NOMO-1 treated with DMSO at 0.1 percent for 48 hours (cell line): ENCODE measurements around the gene HECTD4.
"Not testable (repeated sequence)": the region's sequence is repeated elsewhere in the genome, so short reads cannot be mapped to it uniquely, and the experiment has no call there.

Source experiments
- DNase-seq: peaks from one replicate; lab custom pipeline; 2025; ENCODE audit not compliant: unreplicated experiment; lab: John Stamatoyannopoulos, UW

HECTD4 gene

GRCh38 chr12:112125250-112125999 lies 256.8 kb downstream of the HECTD4 start, which contains the start of gene TRAFD1:
TRAFD1 (plus strand) TSS chr12:112125560; CDS start chr12:112130523, 4,963 bp downstream.
- DNase-seq, result peak; percentile 96

GRCh38 chr12:112124918-112125249 lies 257.3 kb downstream of the HECTD4 start:
- no peak for DNase-seq

DNA sequence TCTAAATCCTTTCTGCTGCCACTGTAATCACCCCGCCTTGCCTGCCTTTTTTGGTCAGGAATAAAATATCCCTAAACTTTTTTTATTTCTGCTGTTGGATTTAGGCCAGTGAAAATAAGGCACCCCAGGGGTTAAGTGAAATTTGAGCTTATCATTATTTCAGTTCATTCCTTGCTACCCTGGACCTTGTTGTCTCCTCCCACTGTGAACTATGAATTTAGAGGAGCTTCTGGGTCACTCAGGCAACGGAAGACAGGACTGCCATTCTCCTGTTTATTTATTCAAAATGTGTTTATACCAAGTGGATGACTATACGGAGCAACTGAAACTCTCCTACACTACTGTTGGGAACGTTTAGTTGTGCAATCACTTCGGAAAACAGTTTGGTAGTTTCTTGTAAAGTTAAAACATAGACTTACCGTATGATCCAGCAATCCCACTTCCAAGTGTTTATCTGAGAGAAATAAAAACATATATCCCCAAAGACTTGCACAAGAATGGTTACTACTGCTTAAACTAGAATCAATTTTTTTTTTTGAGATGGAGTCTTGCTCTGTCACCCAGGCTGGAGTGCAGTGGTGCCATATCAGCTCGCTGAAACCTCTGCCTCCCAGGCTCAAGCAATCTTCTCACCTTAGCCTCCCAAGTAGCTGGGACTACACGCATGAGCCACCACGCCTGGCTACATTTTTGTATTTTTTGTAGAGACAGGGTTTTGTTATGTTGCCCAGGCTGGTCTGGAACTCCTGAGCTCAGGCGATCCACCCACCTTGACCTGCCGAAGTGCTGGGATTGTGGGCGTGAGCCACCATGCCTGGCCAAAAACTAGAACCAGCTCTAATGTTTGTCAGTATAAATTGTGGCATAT lies 259.2 kb downstream of the HECTD4 start:
- no peak for DNase-seq

GRCh38 chr12:112121780-112122565 lies 260.3 kb downstream of the HECTD4 start:
- no peak for DNase-seq

DNA sequence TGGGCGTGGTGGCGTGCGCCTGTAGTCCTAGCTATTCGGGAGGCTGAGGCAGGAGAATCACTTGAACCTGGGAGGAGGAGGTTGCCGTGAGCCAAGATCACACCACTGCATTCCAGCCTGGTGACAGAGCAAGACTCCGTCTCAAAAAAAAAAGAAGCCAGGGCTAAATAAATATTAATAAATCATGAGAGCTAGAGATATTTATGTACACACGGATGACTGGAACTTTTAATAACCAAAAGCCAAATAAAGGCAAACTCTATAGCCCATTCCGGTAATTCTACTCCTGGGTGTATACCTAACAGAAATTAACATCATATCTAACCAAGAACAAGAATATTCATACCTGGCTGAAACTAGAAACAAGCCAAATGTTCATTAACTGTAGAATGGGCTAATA lies 264.5 kb downstream of the HECTD4 start:
- no peak for DNase-seq

DNA sequence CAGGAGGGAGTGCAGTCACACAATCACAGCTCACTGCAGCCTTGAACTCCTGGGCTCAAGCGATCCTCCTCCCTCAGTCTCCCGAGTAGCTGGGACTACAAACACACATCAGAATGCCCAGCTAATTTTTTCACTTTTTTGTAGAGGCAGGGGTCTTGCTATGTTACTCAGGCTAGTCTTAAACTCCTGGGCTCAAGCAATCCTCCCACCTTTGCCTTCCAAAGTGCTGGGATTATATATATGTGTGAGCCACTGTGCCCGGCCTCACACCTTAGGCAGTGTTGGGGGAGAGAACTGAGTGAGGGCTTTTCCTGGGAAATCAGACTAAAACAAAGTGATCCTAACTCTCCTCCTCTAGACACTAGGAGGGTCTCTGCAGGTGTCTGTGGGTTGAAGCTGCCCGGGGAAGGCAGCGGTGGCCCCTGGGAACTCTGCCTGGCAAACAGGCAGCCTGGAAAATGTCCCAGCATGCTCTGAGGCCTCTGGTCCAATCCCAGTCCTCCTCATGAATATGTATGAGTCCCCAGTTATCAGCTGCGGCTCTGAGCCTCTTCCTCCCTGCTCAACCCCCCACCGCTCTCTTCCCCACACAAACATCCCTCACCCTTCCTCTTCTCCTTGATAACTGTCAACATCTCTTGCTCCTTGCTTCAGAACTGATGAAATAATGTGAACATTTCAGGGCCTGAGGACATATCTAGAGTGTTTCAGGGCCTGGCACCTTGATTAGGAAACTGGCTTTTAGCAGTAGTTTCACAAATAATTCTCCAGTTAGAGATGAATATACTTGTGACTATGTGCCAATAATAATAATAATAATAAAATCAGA lies 265.8 kb downstream of the HECTD4 start:
- peak; percentile 15 for DNase-seq

DNA sequence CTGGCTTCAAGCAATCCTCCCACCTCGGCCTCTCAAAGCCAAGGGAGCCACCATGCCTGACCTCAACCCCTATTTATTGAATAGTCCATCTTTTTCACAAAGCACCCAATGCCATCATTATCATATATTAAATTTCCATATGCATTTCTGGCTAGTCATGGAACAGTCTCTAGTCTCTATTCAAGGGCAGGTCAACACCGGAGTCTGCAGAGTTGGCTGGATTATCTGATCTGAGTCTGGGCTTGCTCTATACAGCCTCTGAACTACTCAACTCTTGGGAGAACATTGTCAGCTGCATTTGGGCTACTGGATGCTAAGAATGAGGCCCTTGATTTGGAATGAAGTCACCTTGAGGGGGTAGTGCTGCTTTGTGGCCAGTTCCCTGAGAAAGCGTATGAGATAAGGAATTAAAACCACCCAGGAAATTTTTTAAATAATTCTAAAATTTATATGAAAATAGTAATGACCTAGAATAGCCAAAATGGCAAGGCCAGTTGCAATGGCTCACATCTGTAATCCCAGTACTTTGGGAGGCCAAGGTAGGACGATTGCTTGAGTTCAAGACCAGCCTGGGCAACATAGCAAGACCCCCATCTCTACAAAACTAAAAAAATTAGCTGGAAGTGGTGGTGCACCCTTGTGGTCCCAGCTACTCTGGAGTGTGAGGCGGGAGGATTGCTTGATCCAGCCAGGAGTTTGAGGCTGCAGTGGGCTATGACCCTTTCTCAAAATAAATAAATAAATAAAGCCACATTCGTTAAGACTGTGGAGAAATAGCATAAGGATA lies 266.8 kb downstream of the HECTD4 start:
- DNase-seq, result no peak

DNA sequence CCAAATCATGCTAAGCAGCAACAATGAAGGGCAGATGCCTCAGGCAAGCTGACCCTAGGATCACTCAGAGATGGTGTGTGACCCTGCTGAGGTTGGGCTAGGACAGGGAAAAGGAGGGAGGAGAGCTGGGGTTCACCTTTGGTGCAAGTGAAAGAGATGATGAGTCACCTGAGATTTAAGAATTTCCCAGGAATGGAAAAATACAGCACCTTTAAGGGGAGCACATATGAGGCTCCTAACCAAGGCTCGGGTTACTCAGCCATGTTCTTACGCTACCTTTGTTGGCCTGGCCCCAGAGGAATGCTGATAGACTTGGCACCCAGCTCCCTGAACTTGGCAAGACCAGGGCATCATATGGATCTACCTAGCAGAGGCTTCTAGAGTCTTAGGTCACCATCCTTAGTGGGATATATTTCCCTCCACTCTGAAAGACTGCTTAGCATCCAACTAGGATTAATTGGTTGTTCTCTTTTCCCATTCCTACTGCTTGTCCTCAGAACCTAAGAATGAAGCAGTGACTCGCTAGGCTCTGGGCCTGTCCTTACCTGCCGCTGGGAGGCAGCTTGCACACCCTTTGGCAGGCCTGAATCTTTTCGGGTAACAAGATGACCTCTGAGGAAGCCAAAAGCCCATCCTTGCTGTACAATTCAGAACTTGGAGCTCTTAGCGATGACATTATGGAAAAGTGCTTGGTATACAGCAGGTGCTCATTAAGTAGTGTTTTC lies 269.7 kb downstream of the HECTD4 start:
- DNase-seq, result no peak

DNA sequence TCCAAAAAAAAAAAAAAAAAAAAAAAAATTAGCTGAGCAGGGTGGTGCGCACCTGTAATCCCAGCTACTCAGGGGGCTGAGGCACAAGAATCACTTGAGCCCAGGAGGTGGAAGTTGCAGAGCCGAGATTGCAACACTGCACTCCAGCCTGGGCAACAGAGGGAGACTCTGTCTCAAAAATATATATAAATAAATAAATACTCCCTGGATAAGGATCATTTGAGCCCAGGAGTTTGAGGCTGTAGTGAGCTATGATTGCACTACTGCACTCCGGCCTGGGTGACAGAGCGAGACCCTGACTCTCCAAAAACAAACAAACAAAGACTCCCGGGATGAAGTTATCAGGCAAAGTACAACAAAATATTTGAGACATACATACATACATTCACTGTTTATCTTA lies 270.3 kb downstream of the HECTD4 start:
- DNase-seq, result no peak

- not testable (repeated sequence) for DNase-seq
These were observed 271.2 kb downstream of the HECTD4 start for GRCh38 chr12:112110787-112111662.
